Stomach smooth muscle (tissue), 2 donors: ENCODE results near the gene EHBP1L1.
A peak's percentile ranks its signal among the peaks of the same experiment; 100 is the strongest.

Source experiments
- H3K27ac ChIP-seq: one replicate; pipeline ENCODE4 v1.7.0; 2013; ENCODE audit warnings: mild to moderate bottlenecking, low read length, inconsistent platforms
- H3K27me3 ChIP-seq, 2 donors: one replicate each; pipeline ENCODE4 v1.7.0; 2013; ENCODE audit warnings: low read length in 2 of 2; ENCODE audit not compliant: insufficient read depth in 2 of 2, control insufficient read depth in 1 of 2
- H3K36me3 ChIP-seq, 2 donors: one replicate each; pipeline ENCODE4 v1.7.0; 2013; ENCODE audit warnings: low read length in 2 of 2; ENCODE audit not compliant: control insufficient read depth in 2 of 2, insufficient read depth in 2 of 2
- H3K4me1 ChIP-seq: one replicate; pipeline ENCODE4 v1.7.0; 2013; ENCODE audit warnings: low read length; ENCODE audit not compliant: control insufficient read depth, insufficient read depth
- H3K4me3 ChIP-seq, 2 donors: one replicate each; pipeline ENCODE4 v1.7.0; 2013; ENCODE audit warnings: low read length in 2 of 2
- H3K9ac ChIP-seq, 2 donors: one replicate each; pipeline ENCODE4 v1.7.0; 2013; ENCODE audit warnings: low read length in 2 of 2, mild to moderate bottlenecking in 1 of 2
- H3K9me3 ChIP-seq, 2 donors: one replicate each; pipeline ENCODE4 v1.7.0; 2013; ENCODE audit warnings: low read length in 2 of 2; ENCODE audit not compliant: control insufficient read depth in 2 of 2
- donor health status: healthy.
- donor health status: Pancreatic carcinoma.

The EHBP1L1 gene

GRCh38 chr11:65556470-65557279 is 19.2 kb upstream of the EHBP1L1 start:
- Histone ChIP-seq H3K9me3 (no peaks in the 10 kb centered on the region), H3K4me3 (peak overlapping the region; percentile 67 to 80), H3K4me1 (peaks cover 69% of the 10 kb centered on the region), H3K27me3 (no peaks in the 10 kb centered on the region), H3K27ac (peak overlapping the region; percentile 84), H3K9ac (peak overlapping the region; percentile 80 to 86), H3K36me3 (peaks cover 9% of the 10 kb centered on the region in 2 donors)

- H3K27ac ChIP-seq: peak overlapping the region; percentile 97
- no peaks in the 10 kb centered on the region for H3K9me3 ChIP-seq
- no peaks in the 10 kb centered on the region for H3K27me3 ChIP-seq
- peaks cover 2 to 3% of the 10 kb centered on the region in 2 donors for H3K36me3 ChIP-seq
- H3K9ac ChIP-seq: peak overlapping the region; percentile 80 to 86
- H3K4me3 ChIP-seq: peak overlapping the region; percentile 67 to 80
- H3K4me1 ChIP-seq: peaks cover 62% of the 10 kb centered on the region
Observed at GRCh38 chr11:65557280-65558001, 18.4 kb upstream of the EHBP1L1 start.

GRCh38 chr11:65558002-65558929 is 17.6 kb upstream of the EHBP1L1 start, which contains the start of gene LTBP3:
LTBP3 (minus strand) TSS chr11:65558359; CDS start chr11:65557959, 400 bp downstream.
- H3K4me1 ChIP-seq: peaks cover 61% of the 10 kb centered on the region
- no peaks in the 10 kb centered on the region for H3K27me3 ChIP-seq
- H3K27ac ChIP-seq: peak within 1 kb of the TSS; percentile 97

GRCh38 chr11:65558930-65559509 is 16.8 kb upstream of the EHBP1L1 start:
- H3K27ac ChIP-seq: peak overlapping the region; percentile 97
- H3K9me3 ChIP-seq: no peaks in the 10 kb centered on the region
- H3K4me3 ChIP-seq: peak overlapping the region; percentile 67 to 69
- peaks cover 61% of the 10 kb centered on the region for H3K4me1 ChIP-seq
- no peaks in the 10 kb centered on the region for H3K27me3 ChIP-seq
- peak overlapping the region; percentile 88 for H3K9ac ChIP-seq
- H3K36me3 ChIP-seq: no peaks in the 10 kb centered on the region

More at GRCh38 chr11:65558002-65558929, 17.6 kb upstream of the EHBP1L1 start, which contains the start of gene LTBP3:
- H3K9ac ChIP-seq: peak within 1 kb of the TSS; percentile 88
- peaks cover 0 to 2% of the 10 kb centered on the region in 2 donors for H3K36me3 ChIP-seq
- H3K4me3 ChIP-seq: peak within 1 kb of the TSS; percentile 67 to 80
- no peaks in the 10 kb centered on the region for H3K9me3 ChIP-seq

- Histone ChIP-seq H3K27me3 (no peaks in the 10 kb centered on the region), H3K4me1 (peaks cover 58% of the 10 kb centered on the region), H3K9ac (peak overlapping the region; percentile 21 to 88), H3K4me3 (peak overlapping the region in 1 of 2 donors; percentile 15), H3K36me3 (no peaks in the 10 kb centered on the region), H3K27ac (peak overlapping the region; percentile 97), H3K9me3 (no peaks in the 10 kb centered on the region)
Observed at GRCh38 chr11:65559535-65559934, 16.3 kb upstream of the EHBP1L1 start.

GRCh38 chr11:65559951-65560537 is 15.8 kb upstream of the EHBP1L1 start:
- Histone ChIP-seq H3K27ac (peak overlapping the region; percentile 97), H3K9me3 (no peaks in the 10 kb centered on the region), H3K9ac (peak overlapping the region; percentile 12 to 42), H3K4me1 (peaks cover 53% of the 10 kb centered on the region), H3K4me3 (peak overlapping the region in 1 of 2 donors; percentile 8), H3K36me3 (no peaks in the 10 kb centered on the region), H3K27me3 (no peaks in the 10 kb centered on the region)

- Histone ChIP-seq H3K9me3 (no peaks in the 10 kb centered on the region), H3K27me3 (no peaks in the 10 kb centered on the region), H3K4me3 (peak overlapping the region in 1 of 2 donors; percentile 8), H3K4me1 (peaks cover 46% of the 10 kb centered on the region), H3K9ac (peak overlapping the region; percentile 12 to 36), H3K27ac (peak overlapping the region; percentile 97), H3K36me3 (no peaks in the 10 kb centered on the region)
Observed at GRCh38 chr11:65560555-65561418, 15.1 kb upstream of the EHBP1L1 start.

GRCh38 chr11:65562020-65562419 is 13.8 kb upstream of the EHBP1L1 start:
- Histone ChIP-seq H3K4me3 (no peak overlapping the region), H3K9me3 (no peaks in the 10 kb centered on the region), H3K9ac (no peak overlapping the region), H3K27me3 (no peaks in the 10 kb centered on the region), H3K27ac (no peak overlapping the region), H3K36me3 (peaks cover 0 to 2% of the 10 kb centered on the region in 2 donors), H3K4me1 (peaks cover 36% of the 10 kb centered on the region)

GRCh38 chr11:65562788-65563187 is 13.1 kb upstream of the EHBP1L1 start:
- Histone ChIP-seq H3K27ac (peak overlapping the region; percentile 31), H3K27me3 (no peaks in the 10 kb centered on the region), H3K4me3 (no peak overlapping the region), H3K9ac (peak overlapping the region in 1 of 2 donors; percentile 13), H3K4me1 (peaks cover 33% of the 10 kb centered on the region), H3K9me3 (no peaks in the 10 kb centered on the region), H3K36me3 (peaks cover 0 to 2% of the 10 kb centered on the region in 2 donors)
